ENCODE results near the gene LRRC4C. TPM values are rescaled to one million over a fixed set of nuclear protein-coding genes. Genes with fewer than 3 reads are reported as not detected.

The LRRC4C gene
- total RNA-seq, 3 donors from 2014 or later (not counting 1 experiment from before 2014, with no cell fraction given): not detected

- DNase-seq (no peak), ATAC-seq (no peak)
- 78% methylated on average over 2 of the region's 3 CpGs for WGBS (ENCODE audit: insufficient coverage)
- H3K27ac Mint-ChIP-seq: no peak overlapping the region
- H3K4me1 Mint-ChIP-seq: no peaks in the 10 kb centered on the region
- no peak overlapping the region for H3K27ac ChIP-seq (ENCODE audit: low read length)
- H3K4me3 ChIP-seq (ENCODE audit: low read length): no peak overlapping the region
- intact Hi-C loops (cut with micrococcal nuclease): no loop called here
- H3K4me3 Mint-ChIP-seq: no peak overlapping the region
- no peak for TF ChIP-seq CTCF (IDR thresholded peaks at IDR 0.05)
- peaks cover 10% of the 10 kb centered on the region for H3K9me3 ChIP-seq (ENCODE audit: control insufficient read depth, insufficient read depth, low read length)
- peaks cover 23 to 31% of the 10 kb centered on the region in 2 donors for H3K9me3 Mint-ChIP-seq
- H3K36me3 Mint-ChIP-seq: peaks cover 12% of the 10 kb centered on the region
- H3K27me3 Mint-ChIP-seq (ENCODE audit: low read depth in 2 of 2): no peaks in the 10 kb centered on the region
- no peaks in the 10 kb centered on the region for H3K4me1 ChIP-seq (ENCODE audit: control insufficient read depth, insufficient read depth, low read length)
- no peaks in the 10 kb centered on the region for H3K27me3 ChIP-seq (ENCODE audit: control insufficient read depth, insufficient read depth, low read length)
- H3K36me3 ChIP-seq (ENCODE audit: control insufficient read depth, insufficient read depth, low read length): no peaks in the 10 kb centered on the region
Measured at GRCh38 chr11:40974186-40974795, 485.2 kb downstream of the LRRC4C start.

GRCh38 chr11:40958707-40959106 is 500.7 kb downstream of the LRRC4C start:
- peaks cover 16% of the 10 kb centered on the region for H3K36me3 Mint-ChIP-seq
- Histone ChIP-seq H3K4me3 (ENCODE audit: low read length) (no peak overlapping the region), H3K36me3 (ENCODE audit: control insufficient read depth, insufficient read depth, low read length) (no peaks in the 10 kb centered on the region), H3K27me3 (ENCODE audit: control insufficient read depth, insufficient read depth, low read length) (no peaks in the 10 kb centered on the region), H3K9me3 (ENCODE audit: control insufficient read depth, insufficient read depth, low read length) (peaks cover 3% of the 10 kb centered on the region), H3K27ac (ENCODE audit: low read length) (no peak overlapping the region), H3K4me1 (ENCODE audit: control insufficient read depth, insufficient read depth, low read length) (no peaks in the 10 kb centered on the region)
- H3K27me3 Mint-ChIP-seq (ENCODE audit: low read depth in 2 of 2): no peaks in the 10 kb centered on the region
- TF ChIP-seq CTCF (IDR thresholded peaks at IDR 0.05): no peak
- no peaks in the 10 kb centered on the region for H3K4me1 Mint-ChIP-seq
- peaks cover 15 to 28% of the 10 kb centered on the region in 2 donors for H3K9me3 Mint-ChIP-seq
- intact Hi-C loops (cut with micrococcal nuclease): no loop called here
- no peak overlapping the region for H3K4me3 Mint-ChIP-seq
- H3K27ac Mint-ChIP-seq: no peak overlapping the region
- DNase-seq (no peak), ATAC-seq (no peak)

GRCh38 chr11:40952479-40952878 is 507.0 kb downstream of the LRRC4C start:
- TF ChIP-seq CTCF (IDR thresholded peaks at IDR 0.05): no peak
- WGBS (ENCODE audit: insufficient coverage): 89% methylated on average over 1 of the region's 1 CpG

GRCh38 chr11:40938002-40938401 is 521.5 kb downstream of the LRRC4C start:
- Mint-ChIP-seq H3K4me3 (no peak overlapping the region), H3K27me3 (ENCODE audit: low read depth in 2 of 2) (no peaks in the 10 kb centered on the region), H3K36me3 (no peaks in the 10 kb centered on the region), H3K9me3 (peaks cover 18 to 27% of the 10 kb centered on the region in 2 donors), H3K27ac (no peak overlapping the region), H3K4me1 (no peaks in the 10 kb centered on the region)
- no peaks in the 10 kb centered on the region for H3K27me3 ChIP-seq (ENCODE audit: control insufficient read depth, insufficient read depth, low read length)
- H3K4me1 ChIP-seq (ENCODE audit: control insufficient read depth, insufficient read depth, low read length): no peaks in the 10 kb centered on the region
- ATAC-seq (no peak), DNase-seq (no peak)
- intact Hi-C loops (cut with micrococcal nuclease): no loop called here
- no peak for TF ChIP-seq CTCF (IDR thresholded peaks at IDR 0.05)
- H3K36me3 ChIP-seq (ENCODE audit: control insufficient read depth, insufficient read depth, low read length): no peaks in the 10 kb centered on the region
- H3K27ac ChIP-seq (ENCODE audit: low read length): no peak overlapping the region
- H3K4me3 ChIP-seq (ENCODE audit: low read length): no peak overlapping the region
- 76% methylated on average over 4 of the region's 4 CpGs for WGBS (ENCODE audit: insufficient coverage)
- no peaks in the 10 kb centered on the region for H3K9me3 ChIP-seq (ENCODE audit: control insufficient read depth, insufficient read depth, low read length)

More at GRCh38 chr11:40952479-40952878, 507.0 kb downstream of the LRRC4C start:
- Histone ChIP-seq H3K9me3 (ENCODE audit: control insufficient read depth, insufficient read depth, low read length) (peaks cover 3% of the 10 kb centered on the region), H3K27ac (ENCODE audit: low read length) (no peak overlapping the region), H3K36me3 (ENCODE audit: control insufficient read depth, insufficient read depth, low read length) (no peaks in the 10 kb centered on the region), H3K4me1 (ENCODE audit: control insufficient read depth, insufficient read depth, low read length) (no peaks in the 10 kb centered on the region), H3K4me3 (ENCODE audit: low read length) (no peak overlapping the region), H3K27me3 (ENCODE audit: control insufficient read depth, insufficient read depth, low read length) (no peaks in the 10 kb centered on the region)
- Mint-ChIP-seq H3K27me3 (ENCODE audit: low read depth in 2 of 2) (no peaks in the 10 kb centered on the region), H3K4me1 (no peaks in the 10 kb centered on the region), H3K27ac (no peak overlapping the region), H3K4me3 (no peak overlapping the region), H3K36me3 (peaks cover 14% of the 10 kb centered on the region), H3K9me3 (peaks cover 18 to 27% of the 10 kb centered on the region in 2 donors)
- DNase-seq: no peak
- no peak for ATAC-seq
- intact Hi-C loops (cut with micrococcal nuclease): no loop called here

All from natural killer cell (primary cell).